ENCODE data around the gene IRGQ.

Gene IRGQ

DNA sequence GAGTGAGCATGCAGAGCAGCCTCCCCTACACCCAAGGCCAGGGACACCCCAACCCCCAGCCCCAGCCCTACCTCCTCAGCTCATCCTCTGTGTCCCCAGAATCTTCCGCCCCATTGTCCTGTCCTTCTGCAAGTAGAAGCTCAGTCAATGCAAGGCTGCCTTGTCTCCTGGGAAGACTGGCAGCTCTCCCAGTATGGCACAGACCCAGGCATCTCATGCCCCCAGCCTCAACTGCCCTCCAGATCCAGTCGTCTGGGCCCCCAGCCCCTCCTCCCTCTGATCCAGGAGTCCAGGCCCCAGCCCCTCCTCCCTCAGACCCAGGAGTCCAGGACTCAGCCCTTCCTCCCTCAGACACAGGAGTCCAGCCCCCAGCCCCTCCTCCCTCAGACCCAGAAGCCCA lies 50.0 kb downstream of the IRGQ start:
- Histone ChIP-seq H3K27ac (ENCODE audit: insufficient read depth, low read depth, low read length, poor library complexity, severe bottlenecking) (no peak overlapping the region), H3K9me3 (ENCODE audit: control insufficient read depth, low read length) (no peaks in the 10 kb centered on the region), H3K36me3 (ENCODE audit: control insufficient read depth, insufficient read depth, low read length) (peaks cover 45% of the 10 kb centered on the region), H3K27me3 (ENCODE audit: control insufficient read depth, insufficient read depth, low read length, poor library complexity, severe bottlenecking) (no peaks in the 10 kb centered on the region), H3K4me3 (ENCODE audit: insufficient read depth, low read depth, low read length) (no peak overlapping the region), H3K4me1 (ENCODE audit: control insufficient read depth, insufficient read depth, low read length) (no peaks in the 10 kb centered on the region)
- 83 to 91% methylated on average over 2 of the region's 2 CpGs for WGBS, 2 experiments

DNA sequence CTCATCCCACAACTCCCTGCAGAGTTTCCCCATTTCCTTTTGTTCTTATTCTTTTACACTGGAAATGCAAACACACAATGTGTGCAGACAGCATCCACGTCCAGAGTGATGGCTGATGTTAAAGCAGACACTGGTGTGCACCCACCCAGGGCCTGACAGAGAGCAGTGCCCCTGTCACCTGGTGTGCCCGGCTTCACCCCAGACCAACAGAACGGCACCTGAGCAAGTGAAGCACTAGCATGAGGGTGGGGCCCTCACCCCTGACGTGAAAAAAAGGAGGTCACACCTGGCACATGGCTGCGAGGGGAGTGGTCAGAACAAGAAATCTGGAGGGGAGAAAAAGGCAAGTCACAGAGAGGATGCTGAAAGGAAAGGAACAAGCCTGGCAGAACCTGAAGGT lies 50.7 kb downstream of the IRGQ start:
- no peaks in the 10 kb centered on the region for H3K9me3 ChIP-seq (ENCODE audit: control insufficient read depth, low read length)
- no peaks in the 10 kb centered on the region for H3K4me1 ChIP-seq (ENCODE audit: control insufficient read depth, insufficient read depth, low read length)
- H3K4me3 ChIP-seq (ENCODE audit: insufficient read depth, low read depth, low read length), result no peak overlapping the region
- peaks cover 48% of the 10 kb centered on the region for H3K36me3 ChIP-seq (ENCODE audit: control insufficient read depth, insufficient read depth, low read length)
- 91 to 93% methylated on average over 5 of the region's 5 CpGs for WGBS, 2 experiments
- H3K27me3 ChIP-seq (ENCODE audit: control insufficient read depth, insufficient read depth, low read length, poor library complexity, severe bottlenecking), result no peaks in the 10 kb centered on the region
- H3K27ac ChIP-seq (ENCODE audit: insufficient read depth, low read depth, low read length, poor library complexity, severe bottlenecking), result no peak overlapping the region

DNA sequence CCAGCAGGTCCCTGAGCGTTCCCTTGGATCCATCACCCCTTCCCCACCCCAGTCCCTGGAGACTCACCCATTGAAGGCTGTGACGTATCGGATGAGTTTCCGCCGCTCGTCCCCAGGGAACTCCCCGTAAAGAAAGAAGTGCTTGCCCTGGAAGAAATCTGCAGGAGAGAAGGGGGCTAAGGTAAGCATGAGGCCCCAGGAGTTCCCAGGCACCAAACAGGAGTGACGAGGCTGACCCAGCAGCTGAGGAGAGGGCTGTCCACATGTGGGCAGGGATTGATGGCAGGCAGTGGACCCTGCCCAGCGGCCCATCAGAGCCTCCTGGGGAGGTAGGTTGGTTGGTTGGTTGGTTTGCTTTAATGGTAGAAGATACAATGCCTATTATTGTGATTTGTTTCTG lies 51.9 kb downstream of the IRGQ start:
- Histone ChIP-seq H3K36me3 (ENCODE audit: control insufficient read depth, insufficient read depth, low read length) (peaks cover 49% of the 10 kb centered on the region), H3K9me3 (ENCODE audit: control insufficient read depth, low read length) (peaks cover 2% of the 10 kb centered on the region), H3K4me1 (ENCODE audit: control insufficient read depth, insufficient read depth, low read length) (no peaks in the 10 kb centered on the region), H3K4me3 (ENCODE audit: insufficient read depth, low read depth, low read length) (no peak overlapping the region), H3K27me3 (ENCODE audit: control insufficient read depth, insufficient read depth, low read length, poor library complexity, severe bottlenecking) (no peaks in the 10 kb centered on the region), H3K27ac (ENCODE audit: insufficient read depth, low read depth, low read length, poor library complexity, severe bottlenecking) (no peak overlapping the region)
- 96 to 98% methylated on average over 9 of the region's 9 CpGs for WGBS, 2 experiments

DNA sequence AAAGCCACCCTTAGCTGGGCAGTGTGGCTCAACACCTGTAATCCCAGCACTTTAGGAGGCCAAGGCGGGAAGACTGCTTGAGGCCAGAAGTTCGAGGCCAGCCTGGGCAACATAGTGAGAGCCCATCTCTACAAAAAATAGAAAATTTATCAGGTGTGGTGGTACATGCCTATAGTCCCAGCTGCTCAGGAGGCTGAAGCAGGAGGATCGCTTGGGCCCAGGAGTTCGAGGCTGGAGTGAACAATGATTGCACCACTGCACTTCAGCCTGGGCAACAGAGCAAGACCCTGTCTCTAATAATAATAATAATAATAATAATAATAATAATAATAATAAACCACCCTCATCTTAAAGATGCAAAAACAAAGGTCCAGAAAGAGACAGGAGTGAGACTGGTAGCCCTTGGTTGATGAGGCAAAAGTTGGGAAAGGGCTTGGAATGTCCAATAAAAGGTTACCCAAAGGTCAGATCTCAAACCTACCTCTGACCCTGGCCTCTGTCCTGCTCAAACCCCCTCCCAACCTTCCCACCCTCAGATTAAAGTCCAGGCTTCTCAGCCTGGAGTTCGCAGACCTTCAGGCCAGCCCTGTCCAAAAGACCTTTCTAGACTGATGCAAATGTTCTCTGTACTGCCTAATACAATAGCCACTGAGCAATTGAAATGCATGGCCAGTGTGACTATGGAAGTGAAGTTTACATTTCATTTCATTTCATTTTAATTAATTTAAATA lies 53.8 kb downstream of the IRGQ start:
- H3K9me3 ChIP-seq (ENCODE audit: control insufficient read depth, low read length), result peaks cover 2% of the 10 kb centered on the region
- no peak overlapping the region for H3K27ac ChIP-seq (ENCODE audit: insufficient read depth, low read depth, low read length, poor library complexity, severe bottlenecking)
- H3K36me3 ChIP-seq (ENCODE audit: control insufficient read depth, insufficient read depth, low read length), result peaks cover 53% of the 10 kb centered on the region
- H3K27me3 ChIP-seq (ENCODE audit: control insufficient read depth, insufficient read depth, low read length, poor library complexity, severe bottlenecking), result no peaks in the 10 kb centered on the region
- 95 to 97% methylated on average over 5 of the region's 5 CpGs for WGBS, 2 experiments
- H3K4me1 ChIP-seq (ENCODE audit: control insufficient read depth, insufficient read depth, low read length), result no peaks in the 10 kb centered on the region
- no peak overlapping the region for H3K4me3 ChIP-seq (ENCODE audit: insufficient read depth, low read depth, low read length)

DNA sequence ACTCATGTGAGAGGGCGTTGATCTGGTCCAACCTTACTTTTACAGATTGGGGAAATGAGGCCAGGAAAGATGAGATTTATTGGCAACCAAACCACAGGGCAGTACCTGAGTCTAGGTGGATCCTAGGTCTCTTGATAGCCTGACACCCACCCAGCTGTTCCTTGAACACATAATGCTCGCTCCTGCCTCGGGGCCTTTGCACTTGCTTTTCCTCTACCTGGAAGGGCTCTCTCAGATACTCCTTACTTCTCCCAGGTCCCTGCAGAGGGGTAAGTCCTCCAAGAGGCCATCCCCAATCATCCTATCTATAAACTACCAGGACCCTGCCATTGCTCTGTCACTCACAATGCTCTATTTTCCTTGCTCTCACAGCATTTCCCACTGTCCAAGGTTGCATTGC lies 55.6 kb downstream of the IRGQ start:
- H3K9me3 ChIP-seq (ENCODE audit: control insufficient read depth, low read length), result peaks cover 2% of the 10 kb centered on the region
- H3K4me3 ChIP-seq (ENCODE audit: insufficient read depth, low read depth, low read length), result no peak overlapping the region
- H3K27ac ChIP-seq (ENCODE audit: insufficient read depth, low read depth, low read length, poor library complexity, severe bottlenecking), result no peak overlapping the region
- H3K4me1 ChIP-seq (ENCODE audit: control insufficient read depth, insufficient read depth, low read length), result no peaks in the 10 kb centered on the region
- H3K36me3 ChIP-seq (ENCODE audit: control insufficient read depth, insufficient read depth, low read length), result peaks cover 50% of the 10 kb centered on the region
- no peaks in the 10 kb centered on the region for H3K27me3 ChIP-seq (ENCODE audit: control insufficient read depth, insufficient read depth, low read length, poor library complexity, severe bottlenecking)
- WGBS, 2 experiments, result 65 to 66% methylated on average over 3 of the region's 3 CpGs

DNA sequence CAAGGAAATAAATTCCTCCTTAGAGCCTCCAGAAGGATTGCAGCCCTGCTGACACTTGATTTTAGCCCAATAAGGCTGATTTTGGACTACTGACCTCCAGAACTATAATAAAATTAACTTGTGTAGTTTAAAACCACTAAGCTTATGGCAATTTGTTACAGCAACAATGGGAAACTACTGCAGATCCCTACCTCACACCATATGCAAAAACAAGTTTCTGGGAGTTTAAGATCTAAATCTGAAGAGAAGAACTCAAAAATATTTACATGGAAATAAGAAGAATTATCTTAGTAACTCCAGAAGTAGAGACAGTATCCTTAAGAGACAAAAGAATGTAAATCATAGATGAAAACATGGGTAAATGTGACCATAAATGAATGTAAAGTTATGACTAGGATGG lies 57.0 kb downstream of the IRGQ start:
- Histone ChIP-seq H3K36me3 (ENCODE audit: control insufficient read depth, insufficient read depth, low read length) (peaks cover 46% of the 10 kb centered on the region), H3K27ac (ENCODE audit: insufficient read depth, low read depth, low read length, poor library complexity, severe bottlenecking) (no peak overlapping the region), H3K9me3 (ENCODE audit: control insufficient read depth, low read length) (peaks cover 2% of the 10 kb centered on the region), H3K4me3 (ENCODE audit: insufficient read depth, low read depth, low read length) (no peak overlapping the region), H3K4me1 (ENCODE audit: control insufficient read depth, insufficient read depth, low read length) (peaks cover 5% of the 10 kb centered on the region), H3K27me3 (ENCODE audit: control insufficient read depth, insufficient read depth, low read length, poor library complexity, severe bottlenecking) (no peaks in the 10 kb centered on the region)

DNA sequence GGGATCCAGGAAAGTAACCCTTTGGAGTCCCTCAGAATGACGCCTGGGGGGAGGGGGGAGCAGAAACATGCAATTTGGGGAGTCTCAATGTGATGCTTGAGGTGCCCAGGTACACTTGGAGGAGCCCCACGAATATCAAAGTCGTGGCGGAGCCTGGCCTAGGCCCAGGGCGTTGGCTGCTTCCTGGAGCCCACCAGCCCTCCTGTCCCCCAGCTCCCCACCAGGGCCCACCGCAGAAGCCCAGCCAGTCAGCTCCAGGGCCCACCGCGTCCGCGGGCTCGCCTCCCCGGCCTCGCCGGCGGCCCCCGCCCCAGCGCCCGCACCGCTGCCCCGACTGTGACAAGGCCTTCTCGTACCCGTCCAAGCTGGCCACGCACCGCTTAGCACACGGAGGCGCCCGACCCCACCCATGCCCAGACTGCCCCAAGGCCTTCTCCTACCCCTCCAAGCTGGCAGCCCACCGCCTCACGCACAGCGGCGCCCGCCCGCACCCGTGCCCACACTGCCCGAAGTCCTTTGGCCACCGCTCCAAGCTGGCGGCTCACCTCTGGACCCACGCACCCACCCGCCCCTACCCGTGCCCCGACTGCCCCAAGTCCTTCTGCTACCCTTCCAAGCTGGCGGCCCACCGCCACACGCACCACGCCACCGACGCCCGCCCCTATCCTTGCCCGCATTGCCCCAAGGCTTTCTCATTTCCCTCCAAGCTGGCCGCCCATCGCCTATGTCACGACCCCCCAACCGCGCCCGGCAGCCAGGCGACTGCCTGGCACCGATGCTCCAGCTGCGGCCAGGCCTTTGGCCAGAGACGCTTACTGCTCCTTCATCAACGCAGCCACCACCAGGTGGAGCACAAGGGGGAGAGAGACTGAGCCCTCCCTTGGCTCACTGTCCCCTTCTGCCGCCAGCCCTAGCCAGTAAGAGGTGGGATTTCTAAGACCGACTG lies 60.8 kb downstream of the IRGQ start:
- 83 to 84% methylated on average over 62 of the region's 62 CpGs for WGBS, 2 experiments
- peaks cover 10% of the 10 kb centered on the region for H3K4me1 ChIP-seq (ENCODE audit: control insufficient read depth, insufficient read depth, low read length)
- peaks cover 2% of the 10 kb centered on the region for H3K9me3 ChIP-seq (ENCODE audit: control insufficient read depth, low read length)
- no peak overlapping the region for H3K27ac ChIP-seq (ENCODE audit: insufficient read depth, low read depth, low read length, poor library complexity, severe bottlenecking)
- H3K27me3 ChIP-seq (ENCODE audit: control insufficient read depth, insufficient read depth, low read length, poor library complexity, severe bottlenecking), result no peaks in the 10 kb centered on the region
- peaks cover 19% of the 10 kb centered on the region for H3K36me3 ChIP-seq (ENCODE audit: control insufficient read depth, insufficient read depth, low read length)
- H3K4me3 ChIP-seq (ENCODE audit: insufficient read depth, low read depth, low read length), result no peak overlapping the region

Data from ectodermal cell (in vitro differentiated cells).